SH-SY5Y (cell line): ENCODE data around the gene CDK5.

Experiments used
- GATA2 ChIP-seq: IDR thresholded peaks from 2 replicates; pipeline ENCODE4 v1.6.1; 2011; ENCODE audit warnings: mild to moderate bottlenecking, low read depth, low read length
- GATA3 ChIP-seq: IDR thresholded peaks from 2 replicates; pipeline ENCODE4 v1.6.1; 2011; ENCODE audit warnings: low read depth, mild to moderate bottlenecking, low read length, moderate library complexity

- TF ChIP-seq GATA2 (no peak), GATA3 (no peak)
Measured at GRCh38 chr7:151053096-151053495, 4.6 kb downstream of the CDK5 start.
